Epithelial cell of proximal tubule (primary cell): Measurements from ENCODE around the gene SORCS1. TPM values are rescaled to one million over a fixed set of nuclear protein-coding genes. Genes with fewer than 3 reads are reported as not detected.
A peak's percentile ranks its signal among the peaks of the same experiment; 100 is the strongest.

ENCODE experiments used
- DNase-seq: peaks from one replicate; pipeline ENCODE4 v3.0.0-alpha.2; 2011; ENCODE audit warnings: low read depth
- H3K4me3 ChIP-seq: 2 replicates; pipeline ENCODE4 v1.5.1; 2011; ENCODE audit warnings: low read depth, mild to moderate bottlenecking, low read length
- CTCF ChIP-seq: conservative IDR thresholded peaks from 2 replicates; pipeline ENCODE4 v1.5.1; 2012; ENCODE audit warnings: low read depth, mild to moderate bottlenecking, low read length
- total RNA-seq: library from RNA; depleted of rRNA; stranded (reverse); fragments of >200 nt; gene quantifications from 2 replicates; pipeline ENCODE4 v1.2.3, GENCODE V29; 2015

SORCS1 gene
- total RNA-seq, 1 donor from 2014 or later: 0.06 TPM

GRCh38 chr10:107148906-107149305 lies 15.6 kb downstream of the SORCS1 start:
- H3K4me3 ChIP-seq: no peak overlapping the region
- no peak for TF ChIP-seq CTCF
- no peak for DNase-seq

GRCh38 chr10:107144490-107144889 lies 20.0 kb downstream of the SORCS1 start:
- no peak overlapping the region for H3K4me3 ChIP-seq
- no peak for DNase-seq
- peak; percentile 28 for TF ChIP-seq CTCF

DNA sequence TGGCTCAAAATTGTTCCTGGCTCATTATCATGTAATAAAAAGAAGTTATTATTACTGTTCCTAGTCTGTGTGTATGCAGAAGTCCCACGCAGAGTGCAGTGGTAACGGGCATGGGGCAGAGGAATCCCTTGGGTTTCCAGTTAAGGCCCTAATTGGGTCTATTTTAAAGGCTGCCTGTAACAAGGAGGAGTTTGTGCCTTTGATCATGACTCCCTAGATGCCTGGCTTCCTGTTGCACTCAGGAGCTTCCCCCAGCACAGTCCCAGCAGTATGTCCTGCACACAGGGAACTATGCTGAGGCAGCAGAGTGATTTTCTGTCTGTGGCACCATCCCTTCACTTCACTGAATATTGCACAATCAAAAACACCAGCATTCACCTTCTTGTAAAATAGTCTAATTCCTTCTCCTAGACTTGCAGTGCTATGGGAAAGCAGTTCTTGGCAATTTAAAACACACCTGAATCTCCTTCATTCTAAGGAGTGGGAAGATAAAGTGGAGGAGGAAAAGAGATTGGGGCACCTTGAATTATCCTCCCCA lies 22.9 kb downstream of the SORCS1 start:
- TF ChIP-seq CTCF: no peak
- H3K4me3 ChIP-seq: no peak overlapping the region
- DNase-seq: no peak

DNA sequence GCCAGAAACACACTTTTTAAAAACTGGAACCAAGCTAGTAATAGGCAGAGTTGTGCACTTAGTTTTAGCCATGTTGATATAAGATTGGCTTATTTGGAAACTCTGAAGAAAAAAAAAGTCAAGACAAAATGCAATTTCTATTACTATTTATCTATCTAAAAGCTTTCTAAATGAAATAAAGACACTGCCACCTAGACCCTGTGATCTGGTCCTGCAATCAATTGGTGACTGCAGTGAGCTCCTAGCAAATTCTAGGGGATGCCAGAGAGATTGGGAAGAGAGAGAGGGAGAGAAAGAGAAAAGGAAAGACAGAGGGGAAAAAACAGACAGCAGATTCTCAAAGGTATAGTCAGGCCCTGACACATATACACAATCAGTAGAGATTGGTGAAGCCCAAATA lies 25.3 kb downstream of the SORCS1 start:
- DNase-seq: no peak
- H3K4me3 ChIP-seq: no peak overlapping the region
- TF ChIP-seq CTCF: no peak

DNA sequence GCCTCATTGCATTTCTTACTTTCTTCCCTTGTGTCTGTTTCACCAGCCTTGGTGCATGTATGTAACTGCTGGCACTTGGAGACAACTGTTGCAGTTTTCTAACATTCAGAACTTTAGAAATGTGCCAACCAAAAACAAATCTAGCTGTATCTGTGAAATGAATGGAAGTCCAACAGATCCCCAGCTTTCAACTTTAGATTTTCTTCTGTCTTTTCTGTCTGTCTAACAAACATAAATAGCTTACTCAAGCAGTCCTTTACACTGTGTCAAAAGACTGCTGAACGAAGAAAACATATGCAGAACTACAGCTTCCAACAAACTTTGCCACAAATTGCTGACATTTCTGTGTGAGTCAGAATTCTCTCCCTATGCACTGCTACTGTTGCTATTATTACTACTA lies 30.9 kb downstream of the SORCS1 start:
- TF ChIP-seq CTCF: no peak
- no peak overlapping the region for H3K4me3 ChIP-seq
- no peak for DNase-seq

DNA sequence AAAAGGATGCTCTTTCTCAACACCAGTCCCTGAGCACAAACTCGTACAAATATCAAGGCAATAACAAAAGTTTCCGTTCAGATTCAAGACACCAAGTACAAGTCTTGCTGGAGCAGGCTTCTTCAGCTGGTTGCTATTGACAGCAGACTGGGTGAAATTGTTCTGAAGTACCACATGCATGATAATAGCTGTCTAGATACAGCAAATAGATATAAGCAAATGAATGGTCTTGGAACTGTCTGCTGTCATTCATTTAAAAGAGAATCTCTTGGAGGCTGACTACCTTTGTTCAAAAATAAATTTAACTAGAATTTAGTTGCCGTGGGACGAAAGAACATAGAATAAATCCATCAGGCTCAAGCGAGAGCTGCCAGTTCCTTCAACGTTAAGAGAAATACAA lies 35.5 kb downstream of the SORCS1 start:
- TF ChIP-seq CTCF: no peak
- no peak overlapping the region for H3K4me3 ChIP-seq
- no peak for DNase-seq

DNA sequence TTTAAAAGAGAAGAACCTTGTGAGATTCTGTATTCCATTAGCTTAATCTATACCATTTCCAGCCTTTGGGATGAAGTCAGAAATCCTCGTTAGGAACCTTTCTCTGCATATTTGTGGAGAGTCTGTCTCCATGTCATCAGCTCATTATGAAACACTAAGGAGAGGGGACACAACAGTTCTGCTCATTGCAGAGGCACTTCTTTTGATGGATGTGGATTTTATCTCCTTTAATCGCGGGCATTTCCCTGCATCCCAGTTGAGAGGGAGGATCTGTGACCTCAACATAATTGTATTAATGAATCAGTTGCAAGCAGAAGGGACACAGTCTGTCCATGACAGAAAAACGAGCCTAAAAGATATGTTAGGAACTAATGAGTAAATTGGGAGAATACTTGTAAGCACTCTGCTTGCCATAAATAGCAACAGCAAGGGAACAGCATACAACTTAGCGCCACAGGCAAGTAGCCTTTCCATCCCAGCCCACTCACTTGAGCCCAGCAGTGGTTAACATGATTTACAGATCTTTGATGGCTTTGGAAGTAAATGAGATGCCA lies 37.9 kb downstream of the SORCS1 start:
- no peak for DNase-seq
- no peak overlapping the region for H3K4me3 ChIP-seq
- TF ChIP-seq CTCF: no peak
